ENCODE measurements around the gene PPARG. TPM values are rescaled to one million over a fixed set of nuclear protein-coding genes. Genes with fewer than 3 reads are reported as not detected.

The PPARG gene
- total RNA-seq, 1 donor from 2014 or later: 7.4 TPM

GRCh38 chr3:12339701-12340480 is 51.0 kb downstream of the PPARG start:
- DNase-seq (ENCODE audit: low spot score): no peak
- ATAC-seq: no peak

- DNase-seq (ENCODE audit: low spot score): no peak
- no peak for ATAC-seq
Observed at GRCh38 chr3:12340506-12340905, 51.6 kb downstream of the PPARG start.

- DNase-seq (ENCODE audit: low spot score) (no peak), ATAC-seq (no peak)
Observed at GRCh38 chr3:12342151-12342550, 53.3 kb downstream of the PPARG start.

GRCh38 chr3:12343047-12343501 is 54.2 kb downstream of the PPARG start:
- DNase-seq (ENCODE audit: low spot score): no peak
- no peak for ATAC-seq

GRCh38 chr3:12345141-12345561 is 56.3 kb downstream of the PPARG start:
- no peak for DNase-seq (ENCODE audit: low spot score)
- ATAC-seq: no peak

GRCh38 chr3:12345584-12346494 is 57.0 kb downstream of the PPARG start:
- DNase-seq (ENCODE audit: low spot score): no peak
- no peak for ATAC-seq

GRCh38 chr3:12347301-12347700 is 58.4 kb downstream of the PPARG start:
- DNase-seq (ENCODE audit: low spot score): no peak
- no peak for ATAC-seq

- DNase-seq (ENCODE audit: low spot score) (peak; percentile 79), ATAC-seq (peak; percentile 76)
Observed at GRCh38 chr3:12349895-12350811, 61.3 kb downstream of the PPARG start.

GRCh38 chr3:12351145-12351544 is 62.3 kb downstream of the PPARG start:
- peak; percentile 71 for ATAC-seq
- peak; percentile 73 for DNase-seq (ENCODE audit: low spot score)

GRCh38 chr3:12352253-12352652 is 63.4 kb downstream of the PPARG start:
- DNase-seq (ENCODE audit: low spot score) (no peak), ATAC-seq (no peak)

- ATAC-seq: no peak
- no peak for DNase-seq (ENCODE audit: low spot score)
Observed at GRCh38 chr3:12352755-12353154, 63.9 kb downstream of the PPARG start.

GRCh38 chr3:12353796-12354525 is 65.1 kb downstream of the PPARG start:
- ATAC-seq (no peak), DNase-seq (ENCODE audit: low spot score) (no peak)

GRCh38 chr3:12356175-12356574 is 67.3 kb downstream of the PPARG start:
- DNase-seq (ENCODE audit: low spot score) (no peak), ATAC-seq (peak; percentile 88)

- DNase-seq (ENCODE audit: low spot score) (no peak), ATAC-seq (no peak)
Observed at GRCh38 chr3:12356996-12357395, 68.1 kb downstream of the PPARG start.

- no peak for ATAC-seq
- no peak for DNase-seq (ENCODE audit: low spot score)
Observed at GRCh38 chr3:12357456-12357855, 68.6 kb downstream of the PPARG start.

GRCh38 chr3:12363397-12364195 is 74.7 kb downstream of the PPARG start:
- no peak for DNase-seq (ENCODE audit: low spot score)
- ATAC-seq: no peak

- ATAC-seq: no peak
Observed at GRCh38 chr3:12367346-12367745, 78.5 kb downstream of the PPARG start.

GRCh38 chr3:12369029-12369428 is 80.2 kb downstream of the PPARG start:
- ATAC-seq (no peak), DNase-seq (ENCODE audit: low spot score) (no peak)

More at GRCh38 chr3:12367346-12367745, 78.5 kb downstream of the PPARG start:
- DNase-seq (ENCODE audit: low spot score): no peak

GRCh38 chr3:12369598-12369997 is 80.7 kb downstream of the PPARG start:
- no peak for DNase-seq (ENCODE audit: low spot score)
- ATAC-seq: no peak

All from left lobe of liver (tissue), 2 donors.